Neural cell (in vitro differentiated cells): ENCODE results near the gene PFKFB3. TPM values are rescaled to one million over a fixed set of nuclear protein-coding genes. Genes with fewer than 3 reads are reported as not detected.

Experiments
- H2AFZ ChIP-seq: fragments of 200-600, 300-800 bp; sonication (generic), shearing (Covaris generic); 2 replicates; pipeline ENCODE4 v1.6.0; 2014; ENCODE audit warnings: low read depth, mild to moderate bottlenecking, antibody characterized with exemption, low read length, moderate library complexity
- H3F3A ChIP-seq: fragments of 200-600 bp; shearing (Covaris generic); 2 replicates; pipeline ENCODE4 v1.6.1; 2016; ENCODE audit warnings: mild to moderate bottlenecking, moderate library complexity, mixed read lengths, antibody characterized with exemption, low read length; ENCODE audit not compliant: insufficient read depth, poor library complexity, severe bottlenecking
- H3K27ac ChIP-seq: fragments of 200-600, 300-800 bp; sonication (generic), shearing (Covaris generic); 2 replicates; pipeline ENCODE4 v1.5.1; 2014; ENCODE audit warnings: mild to moderate bottlenecking, low read length, moderate library complexity
- H3K27me3 ChIP-seq: fragments of 300-800, 200-600 bp; sonication (generic), shearing (Covaris generic); 2 replicates; pipeline ENCODE4 v1.6.0; 2014; ENCODE audit warnings: mild to moderate bottlenecking, low read depth, low read length, moderate library complexity; ENCODE audit not compliant: insufficient read depth
- H3K36me3 ChIP-seq: fragments of 300-800, 200-600 bp; sonication (generic), shearing (Covaris generic); 2 replicates; pipeline ENCODE4 v1.5.1; 2014; ENCODE audit warnings: mild to moderate bottlenecking, antibody characterized with exemption, low read length, moderate library complexity; ENCODE audit not compliant: insufficient read depth
- H3K4me2 ChIP-seq: fragments of 300-800, 200-600 bp; sonication (generic), shearing (Covaris generic); 2 replicates; pipeline ENCODE4 v1.6.0; 2014; ENCODE audit warnings: mild to moderate bottlenecking, low read length
- H3K4me3 ChIP-seq: fragments of 300-800, 200-600 bp; sonication (generic), shearing (Covaris generic); 2 replicates; pipeline ENCODE4 v1.5.1; 2014; ENCODE audit warnings: mild to moderate bottlenecking, low read length, moderate library complexity
- H3K79me2 ChIP-seq: fragments of 200-600 bp; shearing (Covaris generic); replicated peaks from 2 replicates; pipeline ENCODE4 v1.6.0; 2014; ENCODE audit warnings: mild to moderate bottlenecking, low read length, moderate library complexity; ENCODE audit not compliant: insufficient read depth
- H3K9ac ChIP-seq: fragments of 300-800, 200-600 bp; sonication (generic), shearing (Covaris generic); 2 replicates; pipeline ENCODE4 v1.6.1; 2016; ENCODE audit warnings: mild to moderate bottlenecking, low read length, mixed read lengths
- H3K9me2 ChIP-seq: fragments of 200-600 bp; shearing (Covaris generic); 2 replicates; pipeline ENCODE4 v1.6.1; 2016; ENCODE audit warnings: mild to moderate bottlenecking, low read length, mixed read lengths; ENCODE audit not compliant: insufficient read depth
- H3K9me3 ChIP-seq: fragments of 200-600, 300-800 bp; sonication (generic), shearing (Covaris generic); 2 replicates; pipeline ENCODE4 v1.6.1; 2016; ENCODE audit warnings: mild to moderate bottlenecking, mixed run types, low read length, moderate library complexity, mixed read lengths
- H4K20me1 ChIP-seq: fragments of 200-600 bp; shearing (Covaris generic); 2 replicates; pipeline ENCODE4 v1.6.1; 2016; ENCODE audit warnings: mild to moderate bottlenecking, mixed run types; ENCODE audit not compliant: insufficient read depth
- CTCF ChIP-seq: fragments of 450-650 bp; IDR thresholded peaks from 2 replicates; pipeline ENCODE4 v1.5.1; 2014; ENCODE audit warnings: antibody characterized with exemption, mild to moderate bottlenecking, moderate library complexity; ENCODE audit not compliant: poor library complexity, severe bottlenecking
- EP300 ChIP-seq: fragments of 450-650 bp; conservative IDR thresholded peaks from 2 replicates; pipeline ENCODE4 v1.6.1; 2014; ENCODE audit warnings: antibody characterized with exemption, mild to moderate bottlenecking, moderate library complexity; ENCODE audit not compliant: poor library complexity, severe bottlenecking
- EZH2 ChIP-seq: fragments of 200-600, 300-800 bp; shearing (Covaris generic), sonication (generic); IDR thresholded peaks from 2 replicates; pipeline ENCODE4 v1.6.1; 2014; ENCODE audit warnings: antibody characterized with exemption, low read length, borderline replicate concordance, mild to moderate bottlenecking; ENCODE audit not compliant: insufficient read depth, poor library complexity, severe bottlenecking
- MXI1 ChIP-seq: fragments of 450-650 bp; conservative IDR thresholded peaks from 2 replicates; pipeline ENCODE4 v1.6.1; 2014; ENCODE audit warnings: antibody characterized with exemption, mild to moderate bottlenecking; ENCODE audit not compliant: poor library complexity, severe bottlenecking
- POLR2AphosphoS5 ChIP-seq: IDR thresholded peaks from 2 replicates; pipeline ENCODE4 v1.6.1; 2012
- RAD21 ChIP-seq: fragments of 450-650 bp; conservative IDR thresholded peaks from 2 replicates; pipeline ENCODE4 v1.6.1; 2014; ENCODE audit warnings: antibody characterized with exemption, mild to moderate bottlenecking, moderate library complexity
- SMC3 ChIP-seq: fragments of 450-650 bp; conservative IDR thresholded peaks from 2 replicates; pipeline ENCODE4 v1.6.1; 2014; ENCODE audit warnings: antibody characterized with exemption, mild to moderate bottlenecking, moderate library complexity; ENCODE audit not compliant: poor library complexity
- TAF1 ChIP-seq: IDR thresholded peaks from 2 replicates; pipeline ENCODE4 v1.6.1; 2012; ENCODE audit warnings: low read depth
- polyA plus RNA-seq: library from polyadenylated mRNA; depleted of rRNA; stranded (reverse); fragments of >200 nt; gene quantifications from 2 replicates; pipeline ENCODE4 v1.2.3, GENCODE V29; 2014
- TF ChIP-seq, protein P1 (sequence below): IDR thresholded peaks from 2 replicates; pipeline ENCODE4 v1.6.1; 2012; ENCODE audit warnings: borderline replicate concordance

PFKFB3 gene
- polyA plus RNA-seq, 1 donor from 2014 or later, result 33.4 TPM

DNA sequence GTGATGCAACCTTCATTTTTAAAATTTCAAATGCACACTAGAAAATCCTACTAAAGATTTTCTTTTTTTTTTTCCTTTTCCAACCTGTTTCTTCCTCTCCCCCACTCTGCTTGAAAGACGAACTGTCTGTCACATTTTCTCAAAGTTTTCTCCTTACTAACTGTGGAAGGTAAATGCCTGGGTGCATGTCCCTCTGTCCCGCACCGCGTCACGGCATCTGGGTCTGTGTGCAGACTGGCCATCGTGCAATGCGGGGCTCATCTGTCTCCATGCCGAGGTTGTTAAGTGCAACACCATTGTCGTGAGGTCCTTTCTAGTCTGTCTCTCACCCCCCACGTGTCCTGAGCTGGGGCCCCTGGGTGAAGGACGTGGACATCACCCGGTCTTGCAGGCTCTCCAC lies 28.4 kb downstream of the PFKFB3 start:
- no peak overlapping the region for H3K27ac ChIP-seq
- H3K4me2 ChIP-seq, result no peak overlapping the region
- no peak overlapping the region for H2AFZ ChIP-seq
- no peak overlapping the region for H3K4me3 ChIP-seq
- TF ChIP-seq EP300 (no peak), MXI1 (no peak)
- H3K79me2 ChIP-seq, result no peaks in the 10 kb centered on the region
- no peaks in the 10 kb centered on the region for H3F3A ChIP-seq
- peaks cover 3% of the 10 kb centered on the region for H3K36me3 ChIP-seq
- no peaks in the 10 kb centered on the region for H3K27me3 ChIP-seq
- H3K9ac ChIP-seq, result no peak overlapping the region
- H3K9me2 ChIP-seq, result no peaks in the 10 kb centered on the region
- H3K9me3 ChIP-seq, result no peaks in the 10 kb centered on the region
- no peaks in the 10 kb centered on the region for H4K20me1 ChIP-seq

GRCh38 chr10:6231730-6232129 lies 29.0 kb downstream of the PFKFB3 start:
- no peaks in the 10 kb centered on the region for H3K36me3 ChIP-seq
- no peaks in the 10 kb centered on the region for H3K9me2 ChIP-seq
- H2AFZ ChIP-seq, result no peak overlapping the region
- H3K27ac ChIP-seq, result no peak overlapping the region
- H3K9me3 ChIP-seq, result no peaks in the 10 kb centered on the region
- H3K27me3 ChIP-seq, result no peaks in the 10 kb centered on the region
- H3K79me2 ChIP-seq, result no peaks in the 10 kb centered on the region
- no peak for TF ChIP-seq CTCF
- TF ChIP-seq RAD21, result no peak
- TF ChIP-seq, protein P1, sequence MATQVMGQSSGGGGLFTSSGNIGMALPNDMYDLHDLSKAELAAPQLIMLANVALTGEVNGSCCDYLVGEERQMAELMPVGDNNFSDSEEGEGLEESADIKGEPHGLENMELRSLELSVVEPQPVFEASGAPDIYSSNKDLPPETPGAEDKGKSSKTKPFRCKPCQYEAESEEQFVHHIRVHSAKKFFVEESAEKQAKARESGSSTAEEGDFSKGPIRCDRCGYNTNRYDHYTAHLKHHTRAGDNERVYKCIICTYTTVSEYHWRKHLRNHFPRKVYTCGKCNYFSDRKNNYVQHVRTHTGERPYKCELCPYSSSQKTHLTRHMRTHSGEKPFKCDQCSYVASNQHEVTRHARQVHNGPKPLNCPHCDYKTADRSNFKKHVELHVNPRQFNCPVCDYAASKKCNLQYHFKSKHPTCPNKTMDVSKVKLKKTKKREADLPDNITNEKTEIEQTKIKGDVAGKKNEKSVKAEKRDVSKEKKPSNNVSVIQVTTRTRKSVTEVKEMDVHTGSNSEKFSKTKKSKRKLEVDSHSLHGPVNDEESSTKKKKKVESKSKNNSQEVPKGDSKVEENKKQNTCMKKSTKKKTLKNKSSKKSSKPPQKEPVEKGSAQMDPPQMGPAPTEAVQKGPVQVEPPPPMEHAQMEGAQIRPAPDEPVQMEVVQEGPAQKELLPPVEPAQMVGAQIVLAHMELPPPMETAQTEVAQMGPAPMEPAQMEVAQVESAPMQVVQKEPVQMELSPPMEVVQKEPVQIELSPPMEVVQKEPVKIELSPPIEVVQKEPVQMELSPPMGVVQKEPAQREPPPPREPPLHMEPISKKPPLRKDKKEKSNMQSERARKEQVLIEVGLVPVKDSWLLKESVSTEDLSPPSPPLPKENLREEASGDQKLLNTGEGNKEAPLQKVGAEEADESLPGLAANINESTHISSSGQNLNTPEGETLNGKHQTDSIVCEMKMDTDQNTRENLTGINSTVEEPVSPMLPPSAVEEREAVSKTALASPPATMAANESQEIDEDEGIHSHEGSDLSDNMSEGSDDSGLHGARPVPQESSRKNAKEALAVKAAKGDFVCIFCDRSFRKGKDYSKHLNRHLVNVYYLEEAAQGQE, result no peak
- TF ChIP-seq TAF1, result no peak
- TF ChIP-seq POLR2AphosphoS5, result no peak
- no peak for TF ChIP-seq SMC3
- TF ChIP-seq MXI1, result no peak
- no peak for TF ChIP-seq EZH2
- no peak for TF ChIP-seq EP300
- H3K4me3 ChIP-seq, result no peak overlapping the region
- no peaks in the 10 kb centered on the region for H3F3A ChIP-seq
- no peak overlapping the region for H3K9ac ChIP-seq
- no peaks in the 10 kb centered on the region for H4K20me1 ChIP-seq
- H3K4me2 ChIP-seq, result no peak overlapping the region

DNA sequence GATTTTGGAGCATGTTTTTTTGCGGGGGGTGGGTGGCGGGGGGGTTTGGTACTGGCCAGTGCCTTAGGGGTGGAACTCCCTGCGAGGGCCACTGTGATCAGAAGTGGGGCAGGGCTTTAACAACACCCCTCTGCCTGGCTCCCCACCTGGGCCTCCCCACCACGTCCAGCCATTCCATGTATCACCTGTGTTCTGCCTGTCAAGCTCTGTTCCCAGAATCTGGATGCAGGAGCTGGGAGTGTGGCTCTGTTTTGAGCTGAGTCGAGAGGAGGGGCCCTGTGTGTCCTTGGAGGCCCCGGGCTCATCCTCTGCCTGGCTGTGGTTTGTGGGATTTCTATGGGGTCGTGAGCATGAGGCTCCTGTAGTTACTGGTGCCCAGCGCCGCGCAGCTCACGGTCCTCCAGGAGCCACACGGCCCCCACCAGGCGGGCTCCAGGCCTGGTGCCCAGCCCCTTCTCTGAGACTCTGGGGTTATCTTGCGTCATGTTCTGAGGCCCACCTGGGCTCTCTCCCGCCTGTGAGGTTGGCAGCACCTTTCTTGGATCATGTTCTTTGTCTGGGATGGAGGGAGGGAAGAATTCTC lies 29.6 kb downstream of the PFKFB3 start:
- Histone ChIP-seq H3K36me3 (no peaks in the 10 kb centered on the region), H3K9ac (no peak overlapping the region), H3K4me2 (no peak overlapping the region), H3K9me3 (no peaks in the 10 kb centered on the region), H4K20me1 (no peaks in the 10 kb centered on the region), H3K4me3 (no peak overlapping the region), H2AFZ (no peak overlapping the region), H3K79me2 (no peaks in the 10 kb centered on the region), H3K9me2 (no peaks in the 10 kb centered on the region), H3K27me3 (no peaks in the 10 kb centered on the region), H3K27ac (no peak overlapping the region), H3F3A (no peaks in the 10 kb centered on the region)
- TF ChIP-seq TAF1 (no peak), MXI1 (no peak), SMC3 (no peak)
- TF ChIP-seq, protein P1, result no peak
